ENCODE data around the gene PSMB7.

PSMB7 gene

GRCh38 chr9:124410321-124410913 is 4.8 kb downstream of the PSMB7 start:
- peak; percentile 60 for DNase-seq (ENCODE audit: low read depth)

GRCh38 chr9:124409410-124409809 is 5.8 kb downstream of the PSMB7 start:
- no peak for DNase-seq (ENCODE audit: low read depth)

GRCh38 chr9:124403246-124403645 is 12.0 kb downstream of the PSMB7 start:
- no peak for DNase-seq (ENCODE audit: low read depth)

GRCh38 chr9:124399968-124400940 is 15.0 kb downstream of the PSMB7 start:
- no peak for DNase-seq (ENCODE audit: low read depth)

GRCh38 chr9:124399323-124399967 is 15.8 kb downstream of the PSMB7 start:
- peak; percentile 51 for DNase-seq (ENCODE audit: low read depth)

- no peak for DNase-seq (ENCODE audit: low read depth)
Observed at GRCh38 chr9:124398191-124398935, 16.9 kb downstream of the PSMB7 start.

- DNase-seq (ENCODE audit: low read depth), result no peak
Observed at GRCh38 chr9:124395826-124396225, 19.4 kb downstream of the PSMB7 start.

- DNase-seq (ENCODE audit: low read depth), result no peak
Observed at GRCh38 chr9:124394596-124394995, 20.6 kb downstream of the PSMB7 start.

- peak; percentile 38 for DNase-seq (ENCODE audit: low read depth)
Observed at GRCh38 chr9:124394167-124394566, 21.1 kb downstream of the PSMB7 start.

- peak; percentile 98 for DNase-seq (ENCODE audit: low read depth)
Observed at GRCh38 chr9:124392871-124393460, 22.3 kb downstream of the PSMB7 start.

GRCh38 chr9:124392254-124392870 is 22.9 kb downstream of the PSMB7 start:
- no peak for DNase-seq (ENCODE audit: low read depth)

- DNase-seq (ENCODE audit: low read depth), result peak; percentile 77
Observed at GRCh38 chr9:124390794-124391658, 24.2 kb downstream of the PSMB7 start.

- no peak for DNase-seq (ENCODE audit: low read depth)
Observed at GRCh38 chr9:124389146-124389939, 25.9 kb downstream of the PSMB7 start.

GRCh38 chr9:124388275-124389048 is 26.8 kb downstream of the PSMB7 start:
- no peak for DNase-seq (ENCODE audit: low read depth)

- DNase-seq (ENCODE audit: low read depth), result no peak
Observed at GRCh38 chr9:124386201-124386600, 29.0 kb downstream of the PSMB7 start.

GRCh38 chr9:124385623-124386022 is 29.6 kb downstream of the PSMB7 start:
- no peak for DNase-seq (ENCODE audit: low read depth)

- DNase-seq (ENCODE audit: low read depth), result no peak
Observed at GRCh38 chr9:124384846-124385245, 30.4 kb downstream of the PSMB7 start.

GRCh38 chr9:124384210-124384609 is 31.0 kb downstream of the PSMB7 start:
- DNase-seq (ENCODE audit: low read depth), result no peak

All from ELR (cell line).